ENCODE results near the gene MACROH2A1.

DNA sequence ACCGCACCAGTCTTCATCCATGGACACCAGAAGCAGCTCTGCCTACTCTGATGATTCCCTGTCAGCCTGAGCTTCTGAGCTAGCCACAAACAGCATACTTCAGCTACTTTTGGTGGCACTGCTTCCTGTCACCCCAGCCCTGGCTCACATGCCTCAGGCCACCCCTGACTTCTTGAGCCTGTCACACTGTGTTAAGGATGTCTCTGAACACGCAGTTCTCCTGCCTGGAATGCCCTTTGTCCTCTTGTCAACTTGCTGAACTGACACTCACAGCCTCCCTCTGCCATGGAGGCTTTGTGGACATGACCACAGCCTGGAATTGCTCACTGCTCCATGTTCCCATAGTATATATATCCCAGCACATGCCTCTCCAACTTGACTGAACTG lies 7.2 kb downstream of the MACROH2A1 start:
- TF ChIP-seq, protein P1, sequence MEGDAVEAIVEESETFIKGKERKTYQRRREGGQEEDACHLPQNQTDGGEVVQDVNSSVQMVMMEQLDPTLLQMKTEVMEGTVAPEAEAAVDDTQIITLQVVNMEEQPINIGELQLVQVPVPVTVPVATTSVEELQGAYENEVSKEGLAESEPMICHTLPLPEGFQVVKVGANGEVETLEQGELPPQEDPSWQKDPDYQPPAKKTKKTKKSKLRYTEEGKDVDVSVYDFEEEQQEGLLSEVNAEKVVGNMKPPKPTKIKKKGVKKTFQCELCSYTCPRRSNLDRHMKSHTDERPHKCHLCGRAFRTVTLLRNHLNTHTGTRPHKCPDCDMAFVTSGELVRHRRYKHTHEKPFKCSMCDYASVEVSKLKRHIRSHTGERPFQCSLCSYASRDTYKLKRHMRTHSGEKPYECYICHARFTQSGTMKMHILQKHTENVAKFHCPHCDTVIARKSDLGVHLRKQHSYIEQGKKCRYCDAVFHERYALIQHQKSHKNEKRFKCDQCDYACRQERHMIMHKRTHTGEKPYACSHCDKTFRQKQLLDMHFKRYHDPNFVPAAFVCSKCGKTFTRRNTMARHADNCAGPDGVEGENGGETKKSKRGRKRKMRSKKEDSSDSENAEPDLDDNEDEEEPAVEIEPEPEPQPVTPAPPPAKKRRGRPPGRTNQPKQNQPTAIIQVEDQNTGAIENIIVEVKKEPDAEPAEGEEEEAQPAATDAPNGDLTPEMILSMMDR (conservative IDR thresholded peaks at IDR 0.05; ENCODE audit: low read depth in 2 of 2): no peak
- no peak for TF ChIP-seq CREB1 (CRISPR knock-in tag; IDR thresholded peaks at IDR 0.05; ENCODE audit: low read depth)
- no peak for TF ChIP-seq EZH2phosphoT487 (IDR thresholded peaks at IDR 0.05; ENCODE audit: unreplicated experiment)
- no peak for TF ChIP-seq EZH2 (IDR thresholded peaks at IDR 0.05; ENCODE audit: low read depth, unreplicated experiment)
- TF ChIP-seq, protein P2, sequence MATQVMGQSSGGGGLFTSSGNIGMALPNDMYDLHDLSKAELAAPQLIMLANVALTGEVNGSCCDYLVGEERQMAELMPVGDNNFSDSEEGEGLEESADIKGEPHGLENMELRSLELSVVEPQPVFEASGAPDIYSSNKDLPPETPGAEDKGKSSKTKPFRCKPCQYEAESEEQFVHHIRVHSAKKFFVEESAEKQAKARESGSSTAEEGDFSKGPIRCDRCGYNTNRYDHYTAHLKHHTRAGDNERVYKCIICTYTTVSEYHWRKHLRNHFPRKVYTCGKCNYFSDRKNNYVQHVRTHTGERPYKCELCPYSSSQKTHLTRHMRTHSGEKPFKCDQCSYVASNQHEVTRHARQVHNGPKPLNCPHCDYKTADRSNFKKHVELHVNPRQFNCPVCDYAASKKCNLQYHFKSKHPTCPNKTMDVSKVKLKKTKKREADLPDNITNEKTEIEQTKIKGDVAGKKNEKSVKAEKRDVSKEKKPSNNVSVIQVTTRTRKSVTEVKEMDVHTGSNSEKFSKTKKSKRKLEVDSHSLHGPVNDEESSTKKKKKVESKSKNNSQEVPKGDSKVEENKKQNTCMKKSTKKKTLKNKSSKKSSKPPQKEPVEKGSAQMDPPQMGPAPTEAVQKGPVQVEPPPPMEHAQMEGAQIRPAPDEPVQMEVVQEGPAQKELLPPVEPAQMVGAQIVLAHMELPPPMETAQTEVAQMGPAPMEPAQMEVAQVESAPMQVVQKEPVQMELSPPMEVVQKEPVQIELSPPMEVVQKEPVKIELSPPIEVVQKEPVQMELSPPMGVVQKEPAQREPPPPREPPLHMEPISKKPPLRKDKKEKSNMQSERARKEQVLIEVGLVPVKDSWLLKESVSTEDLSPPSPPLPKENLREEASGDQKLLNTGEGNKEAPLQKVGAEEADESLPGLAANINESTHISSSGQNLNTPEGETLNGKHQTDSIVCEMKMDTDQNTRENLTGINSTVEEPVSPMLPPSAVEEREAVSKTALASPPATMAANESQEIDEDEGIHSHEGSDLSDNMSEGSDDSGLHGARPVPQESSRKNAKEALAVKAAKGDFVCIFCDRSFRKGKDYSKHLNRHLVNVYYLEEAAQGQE (IDR thresholded peaks at IDR 0.05; ENCODE audit: unreplicated experiment): no peak
- TF ChIP-seq JUNB (IDR thresholded peaks at IDR 0.05; ENCODE audit: unreplicated experiment): no peak
- TF ChIP-seq NANOG (IDR thresholded peaks at IDR 0.05; ENCODE audit: borderline replicate concordance): no peak
- TF ChIP-seq POLR2AphosphoS5 (IDR thresholded peaks at IDR 0.05; ENCODE audit: low read depth): no peak
- TF ChIP-seq ZNF114 (CRISPR knock-in tag; IDR thresholded peaks at IDR 0.05): no peak
- TF ChIP-seq, protein P3, sequence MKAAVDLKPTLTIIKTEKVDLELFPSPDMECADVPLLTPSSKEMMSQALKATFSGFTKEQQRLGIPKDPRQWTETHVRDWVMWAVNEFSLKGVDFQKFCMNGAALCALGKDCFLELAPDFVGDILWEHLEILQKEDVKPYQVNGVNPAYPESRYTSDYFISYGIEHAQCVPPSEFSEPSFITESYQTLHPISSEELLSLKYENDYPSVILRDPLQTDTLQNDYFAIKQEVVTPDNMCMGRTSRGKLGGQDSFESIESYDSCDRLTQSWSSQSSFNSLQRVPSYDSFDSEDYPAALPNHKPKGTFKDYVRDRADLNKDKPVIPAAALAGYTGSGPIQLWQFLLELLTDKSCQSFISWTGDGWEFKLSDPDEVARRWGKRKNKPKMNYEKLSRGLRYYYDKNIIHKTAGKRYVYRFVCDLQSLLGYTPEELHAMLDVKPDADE (IDR thresholded peaks at IDR 0.05): no peak
- TF ChIP-seq ZNF331 (CRISPR knock-in tag; IDR thresholded peaks at IDR 0.05; ENCODE audit: low read depth): no peak

Measured in GM23338 (cell line).